GM21367 (cell line): Measurements from ENCODE around the gene DDX49.
"Not testable (repeated sequence)": the region's sequence is repeated elsewhere in the genome, so short reads cannot be mapped to it uniquely, and the experiment has no call there.

Experiments used
- ATAC-seq: cut with Tn5 transposase; IDR thresholded peaks from one replicate; pipeline ENCODE4 v1.9.1; 2021; ENCODE audit not compliant: unreplicated experiment

Gene DDX49

DNA sequence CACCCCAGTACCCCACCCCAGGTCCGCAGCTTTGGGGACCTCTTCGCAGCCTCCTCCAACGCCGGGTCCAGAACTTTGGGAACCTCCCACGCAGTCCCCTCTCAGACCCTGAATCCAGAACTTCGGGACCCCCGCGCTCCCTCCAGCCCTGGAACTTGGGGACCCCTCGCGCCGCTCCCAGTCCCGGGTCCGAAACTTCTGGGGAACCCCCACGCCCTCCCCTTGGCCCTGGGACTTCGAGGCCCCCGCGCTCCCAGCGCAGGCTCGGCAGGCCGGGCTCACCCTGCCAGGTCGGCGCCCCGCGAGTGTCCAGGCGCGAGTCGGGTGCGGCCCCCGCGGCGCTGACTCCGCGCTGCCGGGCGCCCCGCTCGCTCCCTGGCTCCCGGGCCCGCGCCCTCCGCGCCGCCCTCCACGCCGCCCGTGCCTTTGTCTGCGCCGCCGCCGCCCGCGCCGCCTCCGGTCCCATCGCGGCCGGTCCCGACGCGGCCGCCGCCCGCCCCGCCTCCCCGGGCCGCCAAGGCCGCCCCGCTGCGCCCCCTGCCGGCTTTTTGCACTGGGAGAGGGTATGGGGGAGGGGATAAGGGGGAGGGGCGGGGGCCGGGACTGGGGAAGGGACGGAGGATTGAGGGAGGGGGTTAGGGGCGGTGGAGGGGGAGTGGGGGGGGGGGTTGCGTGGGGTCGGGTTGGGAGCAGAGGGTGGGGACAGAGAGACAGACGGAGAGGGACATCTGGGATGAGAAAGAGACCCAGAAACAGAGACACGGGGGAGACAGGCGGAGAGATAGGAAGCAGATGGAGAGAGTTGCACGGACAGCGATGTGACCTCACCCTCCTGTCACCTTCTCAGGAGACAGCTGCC is 21.5 kb downstream of the DDX49 start, which contains the start of gene HOMER3:
Gene HOMER3 (minus strand): TSS at position 449 of the 859 bp plus-strand sequence. CDS start 2,235 bp downstream, outside the sequence.
- no peak for ATAC-seq

DNA sequence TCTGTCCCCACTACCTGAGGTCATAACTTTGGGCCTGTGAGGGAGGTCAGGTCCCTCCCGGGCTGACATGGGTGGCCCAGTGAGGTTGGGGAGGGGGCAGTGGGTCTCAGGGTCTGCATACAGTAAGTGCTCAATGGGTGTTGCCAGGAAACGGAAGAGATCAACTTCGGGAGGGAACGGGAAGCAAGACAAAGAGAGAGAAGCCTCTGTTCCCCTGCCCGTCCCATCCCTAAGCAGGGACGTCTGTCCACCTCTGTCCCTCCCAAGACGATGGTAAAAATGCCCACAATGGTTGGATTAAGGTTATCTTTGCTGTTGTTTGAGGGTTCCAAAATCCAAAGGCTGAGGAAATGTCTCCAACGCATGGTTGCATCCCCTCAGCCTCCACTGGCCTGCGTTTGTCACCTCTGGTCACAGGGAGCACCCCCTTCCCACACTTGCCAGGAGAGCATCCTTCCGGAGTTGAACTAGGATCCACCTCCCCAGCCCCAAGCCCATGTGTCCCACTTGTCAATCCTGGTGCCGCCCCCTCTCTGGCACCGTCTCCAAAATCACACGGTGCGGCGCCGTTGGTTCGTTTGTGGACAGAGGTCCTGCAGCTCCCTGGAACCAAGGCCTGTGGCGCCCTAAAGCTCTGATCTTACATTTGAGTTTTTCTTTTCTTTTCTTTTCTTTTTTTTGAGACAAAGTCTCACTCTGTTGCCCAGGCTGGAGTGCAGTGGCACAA is 22.3 kb downstream of the DDX49 start:
- no peak for ATAC-seq

DNA sequence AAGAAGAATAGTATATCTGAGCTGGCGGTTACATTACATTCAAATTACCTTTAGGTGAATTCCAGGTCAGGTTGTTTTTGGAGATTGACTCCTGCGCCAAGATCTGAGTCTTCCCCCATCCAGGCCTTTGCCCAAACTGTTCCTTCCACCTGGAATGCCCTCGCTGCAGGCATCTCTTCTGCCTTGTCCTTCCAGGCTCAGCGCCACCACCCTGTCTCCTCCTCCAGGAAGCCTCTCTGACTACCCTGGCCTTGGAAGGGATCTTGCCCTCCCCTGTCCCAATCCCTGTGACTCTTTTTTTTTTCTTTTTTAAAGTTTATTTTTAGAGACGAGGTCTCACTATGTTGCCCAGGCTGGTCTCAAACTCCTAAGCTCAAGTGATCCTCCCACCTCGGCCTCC is 23.2 kb downstream of the DDX49 start:
- no peak for ATAC-seq

DNA sequence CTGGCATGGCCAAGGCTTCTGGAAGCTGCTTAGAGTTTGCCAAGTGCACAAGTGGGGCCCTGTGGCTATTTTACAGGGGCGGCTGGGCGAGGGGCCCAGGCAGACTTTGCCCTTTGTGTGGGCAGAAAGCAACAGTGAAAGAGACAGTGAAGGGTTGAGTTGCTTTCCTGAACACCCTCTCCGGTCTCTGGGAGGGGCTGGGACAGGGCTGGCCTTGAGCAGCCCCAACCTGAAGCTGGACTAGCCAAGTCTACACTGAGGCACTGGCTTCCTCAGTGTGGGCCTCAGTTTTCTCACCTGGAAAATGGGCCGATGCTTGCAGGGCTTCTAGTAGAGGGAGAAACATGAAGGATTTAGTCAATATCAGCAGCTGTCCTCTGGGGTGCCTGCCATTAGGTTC is 23.9 kb downstream of the DDX49 start:
- ATAC-seq: no peak

DNA sequence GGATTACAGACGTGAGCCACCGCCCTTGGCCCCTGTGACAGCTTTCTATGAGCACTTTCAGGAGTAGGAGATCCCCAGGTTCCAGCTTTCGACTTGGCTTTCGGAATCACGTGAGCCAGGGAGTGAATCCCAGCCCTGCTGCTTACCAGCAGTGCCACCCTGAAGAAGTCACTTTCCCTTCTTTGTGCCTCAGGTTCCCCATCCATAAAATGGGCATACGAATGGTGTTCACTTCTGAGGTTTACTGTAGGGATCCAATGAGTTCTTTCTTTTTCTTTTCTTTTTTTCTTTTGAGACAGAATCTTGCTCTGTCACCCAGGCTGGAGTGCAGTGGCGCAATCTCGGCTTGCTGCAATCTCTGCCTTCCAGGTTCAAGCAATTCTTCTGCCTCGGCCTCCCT is 25.8 kb downstream of the DDX49 start:
- ATAC-seq: no peak

DNA sequence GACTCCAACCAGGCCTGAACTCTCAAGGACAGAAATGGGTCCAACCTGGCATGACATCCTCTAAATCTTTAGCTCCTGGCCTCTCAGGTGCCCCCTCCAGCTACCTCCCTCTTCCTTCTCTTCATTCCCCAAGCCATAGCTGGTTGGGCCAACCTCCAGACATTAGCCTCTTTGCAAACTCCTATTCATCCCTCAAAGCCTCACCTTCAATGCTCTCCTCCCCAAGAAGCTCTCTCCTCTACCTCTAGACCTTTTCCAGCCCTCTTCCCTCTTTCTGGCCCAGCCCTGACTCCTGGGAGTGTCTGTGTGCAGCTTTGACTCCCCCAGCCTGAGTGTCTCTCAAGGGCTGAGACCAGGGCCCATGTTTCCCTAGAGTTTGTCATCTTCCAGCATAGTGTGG is 26.8 kb downstream of the DDX49 start:
- ATAC-seq: no peak

DNA sequence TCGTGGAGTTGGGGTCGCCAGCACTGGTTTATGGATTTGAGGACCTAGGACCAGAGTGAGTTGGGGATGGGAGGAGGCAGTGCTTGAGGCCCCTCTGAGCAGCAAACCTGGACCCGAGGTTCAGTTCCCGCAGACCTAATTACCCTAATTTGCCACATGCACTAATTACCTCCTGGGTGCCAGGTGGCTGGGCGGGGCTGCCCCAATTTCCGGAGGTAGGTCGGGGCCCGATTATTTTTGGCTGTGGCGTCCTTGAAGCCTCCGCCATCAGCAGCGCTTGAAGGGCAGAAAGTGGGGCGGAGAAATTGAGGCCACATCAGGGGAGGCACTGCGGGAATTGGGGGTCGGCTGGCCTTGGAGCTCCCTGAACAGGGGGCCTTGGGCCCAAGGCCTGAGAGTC is 27.4 kb downstream of the DDX49 start:
- ATAC-seq: no peak

DNA sequence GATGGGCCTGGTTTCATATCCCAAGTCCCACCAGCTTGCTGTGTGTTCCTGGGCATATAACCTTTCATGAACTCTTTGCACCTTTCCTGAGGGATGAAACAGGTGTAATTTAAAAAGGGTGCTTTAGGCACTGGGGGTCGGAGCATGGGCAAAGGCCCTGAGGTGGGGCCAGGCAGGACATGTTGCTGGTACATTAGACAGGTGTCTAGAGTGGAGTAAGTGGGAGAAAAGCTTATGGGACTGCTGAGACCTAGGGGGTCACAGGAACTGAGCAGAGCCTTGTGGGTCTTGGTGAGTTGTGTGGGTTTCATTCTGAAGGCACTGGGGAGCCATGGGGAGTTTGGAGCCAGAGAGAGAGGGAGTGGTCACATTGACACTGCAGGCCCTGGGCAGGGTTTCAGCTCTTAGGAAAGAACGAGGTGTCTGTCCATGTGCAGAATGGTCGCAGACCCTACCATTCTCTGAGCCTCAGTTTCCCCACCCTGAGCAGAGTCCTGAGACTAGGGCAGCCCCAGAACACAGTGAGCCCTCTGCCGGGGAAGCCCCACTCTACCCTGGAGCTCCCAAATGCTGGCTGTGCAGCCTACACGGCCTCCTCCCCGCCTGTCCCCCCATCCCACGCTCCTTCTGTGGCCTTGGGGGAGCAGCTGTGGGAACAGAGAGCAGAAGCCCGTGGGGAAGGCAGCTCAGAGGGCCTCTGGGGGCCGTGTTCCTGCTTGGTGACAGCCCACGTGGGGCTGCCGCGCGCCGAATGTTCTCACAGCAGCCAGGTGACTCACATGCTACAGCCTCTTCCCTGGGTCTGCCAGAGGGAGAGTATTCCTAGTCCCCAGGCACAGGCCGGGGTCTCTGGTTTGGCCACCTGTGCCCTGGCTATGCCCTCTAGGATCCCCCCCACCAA is 28.8 kb downstream of the DDX49 start:
- ATAC-seq: no peak

DNA sequence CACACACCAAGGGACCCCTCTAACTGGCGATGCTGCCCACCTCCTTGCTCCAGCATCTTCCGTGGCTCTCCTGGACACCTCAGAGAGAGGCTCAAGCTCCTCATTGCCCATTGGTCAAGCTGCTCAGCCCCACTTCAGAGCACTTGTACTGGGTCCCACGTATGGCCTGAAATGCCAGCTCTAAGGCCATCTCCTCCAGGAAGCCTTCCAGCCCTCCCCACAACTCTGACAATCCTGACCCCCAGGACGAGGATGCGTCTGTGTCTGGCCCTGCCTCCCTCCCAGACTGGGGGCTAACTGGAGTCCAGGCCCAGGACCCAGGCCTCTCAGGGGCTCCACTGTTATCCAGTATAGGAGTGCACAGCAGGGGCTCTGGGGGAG is 29.5 kb downstream of the DDX49 start:
- no peak for ATAC-seq

DNA sequence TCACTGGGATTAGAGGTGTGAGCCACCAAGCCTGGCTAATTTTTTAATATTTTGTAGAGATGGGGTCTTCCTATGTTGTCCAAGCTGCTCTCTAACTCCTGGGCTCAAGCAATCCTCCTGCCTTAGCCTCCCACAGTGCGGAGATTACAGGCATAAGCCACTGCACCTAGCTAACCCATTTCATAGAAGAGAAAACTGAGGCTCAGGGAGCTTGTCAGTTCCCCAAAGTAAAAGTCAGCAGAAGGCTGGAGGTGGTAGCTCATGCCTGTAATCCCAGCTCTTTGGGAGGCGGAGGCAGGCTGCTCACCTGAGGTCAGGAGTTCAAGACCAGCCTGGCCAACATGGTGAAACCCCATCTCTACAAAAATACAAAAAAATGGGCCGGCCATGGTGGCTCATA is 30.3 kb downstream of the DDX49 start:
- ATAC-seq: no peak

DNA sequence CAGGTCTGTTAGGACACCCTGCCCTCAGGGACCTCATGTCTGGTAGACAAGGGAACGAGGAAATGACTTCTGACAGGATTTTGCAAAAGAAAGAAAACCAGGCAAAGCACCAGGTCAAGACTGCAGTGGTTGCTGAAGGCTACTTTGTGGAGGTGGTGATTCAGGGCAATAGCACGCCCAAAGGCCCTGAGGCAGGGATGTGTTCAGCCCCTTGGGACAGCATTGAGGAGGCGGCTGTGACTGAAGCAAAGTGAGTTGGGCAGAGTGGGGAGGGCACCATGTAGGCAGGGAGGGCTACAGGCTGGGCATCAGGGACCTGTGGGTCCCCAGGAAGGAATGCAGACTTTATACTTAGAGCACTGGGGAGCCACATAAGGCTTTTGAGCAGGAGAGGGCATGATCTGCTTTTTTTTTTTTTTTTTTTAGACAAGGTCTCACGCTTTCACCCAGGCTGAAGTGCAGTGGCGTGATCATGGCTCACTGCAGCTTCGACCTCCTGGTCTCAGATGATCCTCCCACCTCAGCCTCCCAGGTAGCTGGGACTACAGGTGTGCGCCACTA is 32.3 kb downstream of the DDX49 start:
- no peak for ATAC-seq

DNA sequence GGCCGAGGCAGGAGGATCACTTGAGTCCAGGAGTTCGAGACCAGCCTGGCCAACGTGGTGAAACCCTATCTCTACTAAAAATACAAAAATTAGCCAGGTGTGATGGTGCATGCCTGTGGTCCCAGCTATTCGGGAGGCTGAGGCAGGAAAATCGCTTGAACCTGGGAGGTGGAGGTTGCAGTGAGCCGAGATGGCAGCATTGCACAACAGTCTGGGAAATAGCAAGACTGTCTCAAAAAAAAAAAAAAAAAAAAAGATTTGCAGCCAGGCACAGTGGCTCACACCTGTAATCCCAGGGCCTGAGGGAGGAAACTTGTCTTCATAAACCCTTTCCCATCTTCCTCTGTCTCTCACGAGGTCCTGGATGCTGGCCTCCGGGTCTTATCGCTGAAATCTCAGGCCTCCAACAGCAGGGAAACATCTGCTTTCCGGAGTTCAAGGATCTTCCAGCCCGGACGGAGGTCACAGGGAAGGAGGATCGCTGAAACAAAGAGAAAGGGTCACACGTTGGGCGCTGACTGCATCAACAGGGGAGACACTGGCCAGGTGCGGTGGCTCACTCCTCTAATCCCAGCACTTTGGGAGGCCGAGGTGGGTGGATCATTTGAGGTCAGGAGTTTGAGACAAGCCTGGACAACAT is 33.0 kb downstream of the DDX49 start:
- ATAC-seq: not testable (repeated sequence)

DNA sequence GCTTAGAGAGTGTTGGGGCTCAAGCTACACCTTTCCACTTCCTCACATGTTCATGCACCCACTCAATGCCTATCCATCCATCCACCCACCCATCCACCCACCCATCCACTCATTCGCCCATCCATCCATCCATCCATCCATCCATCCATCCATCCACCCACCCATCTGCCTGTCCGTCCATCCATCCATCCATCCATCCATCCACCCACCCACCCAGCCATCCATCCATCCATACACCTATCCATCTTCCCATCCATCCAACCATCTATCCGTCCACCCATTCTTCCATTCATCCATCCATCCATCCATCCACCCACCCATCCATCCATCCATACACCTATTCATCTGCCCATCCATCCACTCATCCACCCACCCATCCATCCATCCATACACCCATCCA is 34.6 kb downstream of the DDX49 start:
- no peak for ATAC-seq

DNA sequence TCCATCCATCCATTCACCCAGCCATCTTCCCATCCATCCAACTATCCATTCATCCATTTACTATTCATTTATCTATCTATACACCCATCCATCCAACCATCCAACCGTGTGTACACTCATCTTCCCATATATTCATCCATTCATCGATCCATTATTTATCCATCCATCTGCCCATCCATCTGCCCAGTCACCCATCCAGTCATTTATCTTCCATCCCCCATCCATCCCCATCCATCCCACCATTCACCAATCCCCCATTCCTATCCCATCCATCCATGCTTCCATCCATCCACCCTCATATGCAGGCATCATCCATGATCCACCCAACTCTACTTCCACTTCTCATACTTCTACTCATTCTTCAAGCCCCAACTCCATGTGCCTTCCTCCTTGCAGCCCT is 35.5 kb downstream of the DDX49 start:
- ATAC-seq: no peak

DNA sequence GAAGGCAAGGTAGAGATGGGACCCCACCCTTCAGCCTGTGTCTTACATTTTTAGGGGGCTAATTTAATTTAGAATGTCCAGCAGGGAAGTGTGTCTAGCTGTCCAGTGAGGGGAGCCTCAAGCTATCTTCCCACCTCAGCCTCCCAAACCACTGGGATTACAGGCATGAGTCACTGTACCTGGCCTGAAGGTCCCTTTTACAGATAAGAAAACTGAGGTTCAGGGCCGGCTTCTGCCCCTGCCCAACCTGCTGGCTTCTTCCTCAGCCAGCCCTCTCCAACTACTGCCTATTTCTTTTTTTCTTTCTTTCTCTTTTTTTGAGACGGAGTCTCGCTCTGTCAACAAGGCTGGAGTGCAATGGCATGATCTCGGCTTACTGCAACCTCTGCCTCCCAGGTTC is 40.9 kb downstream of the DDX49 start:
- ATAC-seq: no peak

DNA sequence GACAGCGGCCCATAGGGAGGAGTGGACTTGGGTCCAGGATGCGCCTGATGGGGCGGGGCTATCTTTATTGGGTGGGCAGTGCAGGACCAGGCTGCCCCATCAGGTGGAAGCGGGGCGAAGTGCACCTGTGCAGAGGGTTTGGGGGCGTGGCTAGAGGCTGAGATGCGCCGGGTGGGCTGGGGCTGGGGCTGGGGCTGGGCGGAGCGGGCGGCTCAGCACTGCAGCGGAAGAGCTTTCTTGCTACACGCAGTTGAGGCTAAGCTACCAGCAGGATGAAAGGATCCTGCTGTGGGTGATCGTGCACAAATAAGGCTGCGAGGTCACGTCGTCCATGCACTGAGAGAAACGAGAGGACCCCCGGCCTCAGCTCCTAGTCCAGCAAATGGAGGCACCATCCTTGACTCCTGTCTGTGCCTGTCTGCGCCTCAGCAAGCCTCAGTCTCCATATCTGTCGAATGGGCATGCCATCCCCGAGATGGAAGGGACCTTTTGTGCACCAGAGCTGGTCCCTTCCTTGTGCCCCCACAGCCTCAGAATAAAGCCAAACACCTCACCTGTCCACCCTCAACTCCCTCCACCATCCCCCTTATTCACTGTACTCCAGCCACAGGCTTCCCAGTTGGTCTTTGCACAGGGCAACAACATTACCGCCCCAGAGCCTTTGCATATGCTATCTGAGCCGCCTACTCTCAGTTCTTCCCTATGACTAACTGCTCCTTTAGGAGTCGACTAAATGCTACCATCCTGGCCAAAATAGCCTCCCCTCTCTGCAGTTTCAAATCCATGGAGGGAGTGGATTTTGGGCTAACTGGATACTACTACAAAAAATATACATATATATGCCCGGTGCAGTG is 42.5 kb downstream of the DDX49 start:
- ATAC-seq: no peak

DNA sequence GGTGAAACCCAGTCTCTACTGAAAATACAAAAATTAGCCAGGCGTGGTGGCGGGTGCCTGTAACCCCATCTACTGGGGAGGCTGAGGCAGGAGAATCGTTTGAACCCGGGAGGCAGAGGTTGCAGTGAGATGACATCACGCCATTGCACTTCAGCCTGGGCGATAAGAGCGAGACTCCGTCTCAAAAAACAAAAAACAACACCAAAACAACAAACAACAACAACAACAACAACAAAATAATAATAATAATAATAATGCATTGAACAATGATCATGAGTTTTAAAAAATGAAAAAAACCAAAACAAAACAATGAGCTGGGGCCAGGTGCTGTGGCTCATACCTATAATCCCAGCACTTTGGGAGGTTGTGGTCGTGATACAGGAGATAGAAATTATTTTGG is 44.6 kb downstream of the DDX49 start:
- no peak for ATAC-seq

DNA sequence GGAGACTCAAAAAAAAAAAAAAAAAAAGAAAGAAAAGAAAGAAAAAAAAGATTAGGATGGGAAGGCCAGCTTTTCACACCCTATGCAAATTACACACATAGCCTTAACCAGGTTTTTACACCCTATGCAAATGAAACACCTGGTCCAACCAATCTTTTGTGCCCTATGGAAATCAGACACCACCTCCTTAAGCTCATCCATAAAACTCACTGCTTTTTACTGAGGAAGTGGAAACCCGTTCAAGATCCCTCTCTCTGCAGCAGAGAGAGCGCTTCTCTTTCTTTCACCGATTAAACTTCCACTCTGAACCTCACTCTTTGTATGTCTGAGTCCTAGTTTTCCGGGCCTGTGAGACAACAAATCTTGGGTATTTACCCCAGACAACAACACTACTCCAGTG is 46.8 kb downstream of the DDX49 start:
- ATAC-seq: no peak

DNA sequence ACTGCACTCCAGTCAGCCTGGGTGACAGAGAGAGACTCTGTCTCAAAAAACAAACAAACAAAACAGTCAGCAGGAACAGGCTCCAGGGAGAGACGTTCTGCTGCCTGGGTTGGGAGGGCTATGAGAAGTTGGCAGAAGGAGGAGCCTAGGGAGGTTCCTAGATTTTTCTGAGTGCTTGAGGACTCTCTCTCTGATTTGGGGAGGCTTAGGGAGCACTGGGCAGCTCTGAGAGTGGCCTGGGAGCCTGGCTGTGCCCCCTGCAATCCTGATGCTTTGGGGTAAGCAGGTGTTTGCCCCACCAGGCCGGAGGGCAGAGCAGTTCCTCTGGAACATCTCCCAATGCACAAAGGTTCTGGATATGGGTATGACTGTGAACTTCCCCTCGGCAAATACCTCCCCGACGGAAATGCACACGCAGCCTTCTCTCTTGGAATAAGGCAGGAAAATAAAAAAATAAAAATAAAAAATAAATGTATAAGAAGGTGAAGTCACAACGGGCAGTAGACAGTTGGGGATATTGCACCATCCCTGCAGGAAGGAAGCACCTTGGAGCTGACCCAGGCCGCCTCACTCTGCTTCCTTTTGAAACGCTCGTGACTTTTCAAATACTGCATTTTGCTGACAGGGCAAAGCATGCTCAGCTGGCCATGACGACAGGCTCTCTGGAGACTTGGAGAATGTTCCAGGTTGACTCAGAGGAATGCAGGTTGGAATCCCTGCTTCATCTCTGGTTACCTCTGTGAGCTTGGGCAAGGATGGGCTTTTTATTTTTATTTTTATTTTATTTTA is 48.0 kb downstream of the DDX49 start:
- ATAC-seq: no peak
